HCT116 (cell line): ENCODE results near the gene PCSK9. TPM values are rescaled to one million over a fixed set of nuclear protein-coding genes. Genes with fewer than 3 reads are reported as not detected.
A peak's percentile ranks its signal among the peaks of the same experiment; 100 is the strongest.

ENCODE experiments used
- ATAC-seq: fragments of 200-7000 bp; cut with Tn5 transposase; 2 replicates; pipeline ENCODE4 v1.9.1; 2020; ENCODE audit warnings: mild to moderate bottlenecking, moderate library complexity
- BruUV-seq: library from RNA; stranded (reverse); fragments of 400-500 nt; replicated peaks from 2 replicates; lab custom pipeline; 2021; lab: Mats Ljungman, UMichigan
- CTCF ChIA-PET: fragments of 300-600 bp; sonication (Branson Sonifier 250); formaldehyde crosslinking; loops from one replicate; lab custom pipeline; 2021; ENCODE audit warnings: antibody characterized with exemption; lab: Charles Lee
- POLR2A ChIA-PET: fragments of 300-600, 350-600 bp; sonication (Branson Sonifier 250); formaldehyde crosslinking; loops from one replicate; lab custom pipeline; 2021; ENCODE audit warnings: antibody characterized with exemption; lab: Charles Lee
- RAD21 ChIA-PET, 2 experiments: fragments of 300-600 bp; sonication (Branson Sonifier 250); formaldehyde crosslinking; loops; one replicate each; lab custom pipeline; 2023; ENCODE audit warnings: low total read pairs in 2 of 2; ENCODE audit not compliant: uncharacterized antibody in 2 of 2, unreplicated experiment in 2 of 2, low non-redundant PET in 1 of 2; lab: Charles Lee
- DNase-seq: peaks from one replicate; pipeline ENCODE4 v3.0.0-alpha.2; 2010; ENCODE audit warnings: low read depth, low spot score
- H2AFZ ChIP-seq: fragments of 200-600 bp; shearing (Covaris generic), sonication (generic); 2 replicates; pipeline ENCODE4 v1.6.1; 2017; ENCODE audit warnings: low read depth, mixed run types, mixed read lengths, antibody characterized with exemption, low read length; ENCODE audit not compliant: poor library complexity, severe bottlenecking
- H3K27ac ChIP-seq: 2 replicates; pipeline ENCODE4 v1.5.1; 2012; ENCODE audit warnings: low read depth, low read length
- H3K27me3 ChIP-seq: fragments of 200-600 bp; sonication (generic); 2 replicates; pipeline ENCODE4 v1.6.1; 2016; ENCODE audit warnings: mixed run types, low read length, mixed read lengths; ENCODE audit not compliant: insufficient read depth
- H3K36me3 ChIP-seq, 2 experiments: fragments of 200-500 bp in 1 of 2; fragments of 200-600 bp in 1 of 2; sonication (Bioruptor generic) in 1 of 2; sonication (generic) in 1 of 2; 2 replicates each; pipeline versions ENCODE4 v1.5.1 to v1.6.1; 2014 to 2016; ENCODE audit warnings: low read length in 2 of 2, inconsistent platforms in 1 of 2, mixed read lengths in 1 of 2, mixed run types in 1 of 2; ENCODE audit not compliant: insufficient read depth in 2 of 2, control insufficient read depth in 1 of 2
- H3K4me1 ChIP-seq, 2 experiments: fragments of 200-600 bp in 1 of 2; sonication (generic) in 1 of 2; 2 replicates each; pipeline versions ENCODE4 v1.5.1 to v1.6.1; 2012 to 2017; ENCODE audit warnings: low read length in 2 of 2, inconsistent platforms in 1 of 2, mild to moderate bottlenecking in 1 of 2, mixed read lengths in 1 of 2, mixed run types in 1 of 2, moderate library complexity in 1 of 2; ENCODE audit not compliant: insufficient read depth in 2 of 2, control insufficient read depth in 1 of 2
- H3K4me2 ChIP-seq: fragments of 200-600 bp; sonication (generic); 2 replicates; pipeline ENCODE4 v1.6.1; 2017; ENCODE audit warnings: mixed run types, low read length, mixed read lengths
- H3K4me3 ChIP-seq, 2 experiments: fragments of 200-600 bp in 1 of 2; sonication (generic) in 1 of 2; replicated peaks in 1 of 2; 2 replicates each; pipeline ENCODE4 v1.5.1; 2011 to 2016; ENCODE audit warnings: low read length in 2 of 2, control low read depth in 1 of 2, low read depth in 1 of 2, mild to moderate bottlenecking in 1 of 2, mixed read lengths in 1 of 2, mixed run types in 1 of 2
- H3K79me2 ChIP-seq: fragments of 200-600 bp; sonication (generic); 2 replicates; pipeline ENCODE4 v1.6.1; 2017; ENCODE audit warnings: mild to moderate bottlenecking, mixed run types, low read length, moderate library complexity, mixed read lengths; ENCODE audit not compliant: insufficient read depth
- H3K9ac ChIP-seq: fragments of 200-600 bp; sonication (generic); 2 replicates; pipeline ENCODE4 v1.6.1; 2016; ENCODE audit warnings: low read length, mixed read lengths
- H3K9me2 ChIP-seq: fragments of 200-600 bp; sonication (generic), shearing (Covaris generic); 2 replicates; pipeline ENCODE4 v1.6.1; 2017; ENCODE audit warnings: mixed run types, mild to moderate bottlenecking, moderate library complexity; ENCODE audit not compliant: insufficient read depth
- H3K9me3 ChIP-seq, 2 experiments: fragments of 200-500 bp in 1 of 2; fragments of 200-600 bp in 1 of 2; sonication (Bioruptor generic) in 1 of 2; sonication (generic) in 1 of 2; 2 replicates each; pipeline ENCODE4 v1.6.1; 2014 to 2017; ENCODE audit warnings: low read length in 2 of 2, mixed read lengths in 2 of 2, inconsistent platforms in 1 of 2, low read depth in 1 of 2, mild to moderate bottlenecking in 1 of 2, mixed run types in 1 of 2, moderate library complexity in 1 of 2; ENCODE audit not compliant: control insufficient read depth in 1 of 2, insufficient read depth in 1 of 2
- H4K20me1 ChIP-seq: fragments of 200-600 bp; sonication (generic), shearing (Covaris generic); 2 replicates; pipeline ENCODE4 v1.6.1; 2017; ENCODE audit warnings: mixed run types, mild to moderate bottlenecking, moderate library complexity; ENCODE audit not compliant: insufficient read depth
- CEBPB ChIP-seq: IDR thresholded peaks from 2 replicates; pipeline ENCODE4 v1.6.1; 2012; ENCODE audit warnings: low read depth
- EGR1 ChIP-seq: IDR thresholded peaks from 2 replicates; pipeline ENCODE4 v1.6.1; 2012; ENCODE audit warnings: low read depth
- ELF1 ChIP-seq: IDR thresholded peaks from 2 replicates; pipeline ENCODE4 v1.6.1; 2012; ENCODE audit warnings: low read depth, borderline replicate concordance
- EZH2phosphoT487 ChIP-seq: fragments of 200-600 bp; IDR thresholded peaks from 2 replicates; pipeline ENCODE4 v1.6.1; 2018; ENCODE audit warnings: antibody characterized with exemption, borderline replicate concordance
- FOSL1 ChIP-seq: IDR thresholded peaks from 2 replicates; pipeline ENCODE4 v1.6.1; 2012; ENCODE audit warnings: low read depth
- JUND ChIP-seq: IDR thresholded peaks from 2 replicates; pipeline ENCODE4 v1.6.1; 2012
- REST ChIP-seq: IDR thresholded peaks from 2 replicates; pipeline ENCODE4 v1.6.1; 2012; ENCODE audit warnings: low read depth
- TCF7L2 ChIP-seq: IDR thresholded peaks from 2 replicates; pipeline ENCODE4 v1.7.0; 2011; ENCODE audit warnings: borderline replicate concordance, inconsistent platforms; ENCODE audit not compliant: insufficient read depth, insufficient read length; ENCODE audit errors: extremely low read depth
- ZBTB33 ChIP-seq: IDR thresholded peaks from 2 replicates; pipeline ENCODE4 v1.6.1; 2011; ENCODE audit warnings: mild to moderate bottlenecking, low read length, moderate library complexity; ENCODE audit not compliant: insufficient replicate concordance; ENCODE audit errors: extremely low read depth
- ZFX ChIP-seq: fragments of 450-650 bp; IDR thresholded peaks from 2 replicates; pipeline ENCODE4 v1.6.1; 2017
- intact Hi-C: fragments of 100-400 bp; cut with micrococcal nuclease; formaldehyde crosslinking; loops from 2 replicates; pipeline ENCODE4 v1.10.0; 2022
- total RNA-seq: library from RNA; stranded (reverse); gene quantifications from one replicate; pipeline ENCODE4 v1.2.1, GENCODE V29; 2021; ENCODE audit not compliant: unreplicated experiment
- TF ChIP-seq, protein P1 (sequence below): IDR thresholded peaks from 2 replicates; pipeline ENCODE4 v1.6.1; 2012
- TF ChIP-seq, protein P2 (sequence below), 3 experiments: fragments of 200-600 bp in 1 of 3; sonication (generic) in 1 of 3; IDR thresholded peaks in 2 of 3; conservative IDR thresholded peaks in 1 of 3; 2 replicates each; pipeline ENCODE4 v1.5.1; 2012 to 2017; ENCODE audit warnings: low read depth in 2 of 3, low read length in 2 of 3, antibody characterized with exemption in 1 of 3, borderline replicate concordance in 1 of 3, control low read depth in 1 of 3, mild to moderate bottlenecking in 1 of 3, mixed read lengths in 1 of 3, mixed run types in 1 of 3, moderate library complexity in 1 of 3; ENCODE audit not compliant: insufficient read depth in 1 of 3
- TF ChIP-seq, protein P3 (sequence below): IDR thresholded peaks from 2 replicates; pipeline ENCODE4 v1.6.1; 2012

PCSK9 gene
- total RNA-seq, 1 experiment from 2014 or later, result 39.6 TPM

GRCh38 chr1:54995835-54996234, 43.5 kb upstream of the PCSK9 start:
- ATAC-seq (no peak), DNase-seq (no peak)
- intact Hi-C loops, result loop anchor here (1.0 kb wide), 3 partner anchors 46 to 324 kb away; no protein-coding TSS in a partner anchor
- H3K4me1 ChIP-seq, result peaks cover 0 to 8% of the 10 kb centered on the region in 2 experiments; a peak in 1 of 4 replicates
- no peaks in the 10 kb centered on the region for H3K79me2 ChIP-seq
- POLR2A ChIA-PET, result interaction anchor here (1.1 kb wide), 1 partner anchor 51 kb away, joined by 3 read pairs; no protein-coding TSS in a partner anchor
- H3K9ac ChIP-seq, result no peak overlapping the region
- H3K9me3 ChIP-seq, result no peaks in the 10 kb centered on the region
- H3K4me3 ChIP-seq, result no peak overlapping the region
- H2AFZ ChIP-seq, result no peak overlapping the region
- TF ChIP-seq ZBTB33, result no peak
- TF ChIP-seq EGR1, result no peak
- no peak for TF ChIP-seq TCF7L2
- TF ChIP-seq ELF1, result no peak
- TF ChIP-seq EZH2phosphoT487, result no peak
- TF ChIP-seq CEBPB, result no peak
- no peak for TF ChIP-seq REST
- TF ChIP-seq ZFX, result no peak
- TF ChIP-seq JUND, result no peak
- TF ChIP-seq, protein P1, sequence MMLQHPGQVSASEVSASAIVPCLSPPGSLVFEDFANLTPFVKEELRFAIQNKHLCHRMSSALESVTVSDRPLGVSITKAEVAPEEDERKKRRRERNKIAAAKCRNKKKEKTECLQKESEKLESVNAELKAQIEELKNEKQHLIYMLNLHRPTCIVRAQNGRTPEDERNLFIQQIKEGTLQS, result no peak
- TF ChIP-seq, protein P2, sequence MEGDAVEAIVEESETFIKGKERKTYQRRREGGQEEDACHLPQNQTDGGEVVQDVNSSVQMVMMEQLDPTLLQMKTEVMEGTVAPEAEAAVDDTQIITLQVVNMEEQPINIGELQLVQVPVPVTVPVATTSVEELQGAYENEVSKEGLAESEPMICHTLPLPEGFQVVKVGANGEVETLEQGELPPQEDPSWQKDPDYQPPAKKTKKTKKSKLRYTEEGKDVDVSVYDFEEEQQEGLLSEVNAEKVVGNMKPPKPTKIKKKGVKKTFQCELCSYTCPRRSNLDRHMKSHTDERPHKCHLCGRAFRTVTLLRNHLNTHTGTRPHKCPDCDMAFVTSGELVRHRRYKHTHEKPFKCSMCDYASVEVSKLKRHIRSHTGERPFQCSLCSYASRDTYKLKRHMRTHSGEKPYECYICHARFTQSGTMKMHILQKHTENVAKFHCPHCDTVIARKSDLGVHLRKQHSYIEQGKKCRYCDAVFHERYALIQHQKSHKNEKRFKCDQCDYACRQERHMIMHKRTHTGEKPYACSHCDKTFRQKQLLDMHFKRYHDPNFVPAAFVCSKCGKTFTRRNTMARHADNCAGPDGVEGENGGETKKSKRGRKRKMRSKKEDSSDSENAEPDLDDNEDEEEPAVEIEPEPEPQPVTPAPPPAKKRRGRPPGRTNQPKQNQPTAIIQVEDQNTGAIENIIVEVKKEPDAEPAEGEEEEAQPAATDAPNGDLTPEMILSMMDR (IDR thresholded peaks at IDR 0.05 in 2 of 3, conservative IDR thresholded peaks at IDR 0.05 in 1 of 3; ENCODE audit: borderline replicate concordance in 1 of 3, insufficient read depth in 1 of 3, low read depth in 2 of 3, low read length in 2 of 3), result no peak
- no peak for TF ChIP-seq FOSL1
- TF ChIP-seq, protein P3, sequence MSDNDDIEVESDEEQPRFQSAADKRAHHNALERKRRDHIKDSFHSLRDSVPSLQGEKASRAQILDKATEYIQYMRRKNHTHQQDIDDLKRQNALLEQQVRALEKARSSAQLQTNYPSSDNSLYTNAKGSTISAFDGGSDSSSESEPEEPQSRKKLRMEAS, result no peak
- H3K27me3 ChIP-seq, result no peaks in the 10 kb centered on the region
- CTCF ChIA-PET, result interaction anchor here (1.1 to 5.8 kb wide), 6 partner anchors 14 to 50 kb away, joined by 3 to 85 read pairs (median 6); no protein-coding TSS in a partner anchor
- RAD21 ChIA-PET, result interaction anchor here (1.3 to 2.9 kb wide), 6 partner anchors 26 to 51 kb away, joined by 3 to 25 read pairs (median 9); no protein-coding TSS in a partner anchor
- no peaks in the 10 kb centered on the region for H3K9me2 ChIP-seq
- BruUV-seq, result no TSS peak
- H4K20me1 ChIP-seq, result no peaks in the 10 kb centered on the region
- H3K27ac ChIP-seq, result no peak overlapping the region
- H3K4me2 ChIP-seq, result peak overlapping the region; percentile 38; the same call in 1 of the 2 replicates
- H3K36me3 ChIP-seq, result no peaks in the 10 kb centered on the region
